Gastroesophageal sphincter (tissue), 4 donors: ENCODE results near the gene ACKR3. TPM values are rescaled to one million over a fixed set of nuclear protein-coding genes. Genes with fewer than 3 reads are reported as not detected.

ENCODE experiments used
- ATAC-seq: fragments of 150-250 bp; one replicate; pipeline ENCODE4 v1.9.1; 2016; ENCODE audit warnings: mild to moderate bottlenecking, moderate library complexity
- H3K27ac ChIP-seq, 4 donors: fragments of 200-600 bp; sonication (generic) in 3 of 4; 1 replicate in 3 of 4; 2 replicates in 1 of 4; pipeline ENCODE4 v1.5.1; 2016 to 2019
- H3K27me3 ChIP-seq: fragments of 200-600 bp; sonication (generic); one replicate; pipeline ENCODE4 v1.5.1; 2019
- H3K36me3 ChIP-seq, 2 donors: fragments of 200-600 bp; sonication (generic); one replicate each; pipeline ENCODE4 v1.5.1; 2019; ENCODE audit warnings: control low read depth in 1 of 2
- H3K4me1 ChIP-seq, 3 donors: fragments of 200-600 bp; sonication (generic); 1 replicate in 2 of 3; 2 replicates in 1 of 3; pipeline ENCODE4 v1.5.1; 2016 to 2019; ENCODE audit warnings: control low read depth in 2 of 3
- H3K4me3 ChIP-seq, 2 donors: fragments of 200-600 bp; sonication (generic); one replicate each; pipeline ENCODE4 v1.5.1; 2019; ENCODE audit warnings: mild to moderate bottlenecking in 1 of 2, moderate library complexity in 1 of 2
- H3K9me3 ChIP-seq, 3 donors: fragments of 200-600 bp; sonication (generic); one replicate each; pipeline ENCODE4 v1.5.1; 2017 to 2019; ENCODE audit warnings: control low read depth in 2 of 3
- CTCF ChIP-seq, 4 experiments: fragments of 200-600 bp in 2 of 4; fragments of 450-650 bp in 2 of 4; sonication (generic) in 1 of 4; IDR thresholded peaks; one replicate each; pipeline ENCODE4 v1.5.1; 2017 to 2019; ENCODE audit warnings: antibody characterized with exemption in 4 of 4, mild to moderate bottlenecking in 2 of 4, moderate library complexity in 2 of 4
- EP300 ChIP-seq: sonication (generic); formaldehyde crosslinking; IDR thresholded peaks from one replicate; pipeline ENCODE4 v1.6.1; 2017; ENCODE audit warnings: antibody characterized with exemption, mild to moderate bottlenecking
- POLR2A ChIP-seq, 2 donors: fragments of 450-650 bp; IDR thresholded peaks; one replicate each; pipeline ENCODE4 v1.6.1; 2017; ENCODE audit warnings: antibody characterized with exemption in 2 of 2, mild to moderate bottlenecking in 2 of 2, moderate library complexity in 1 of 2
- POLR2AphosphoS5 ChIP-seq: sonication (generic); formaldehyde crosslinking; IDR thresholded peaks from one replicate; pipeline ENCODE4 v1.6.1; 2017; ENCODE audit warnings: antibody characterized with exemption
- WGBS, 2 donors: methylation state at CpG; one replicate each; pipeline ENCODE4 v1.1.5; 2018; ENCODE audit warnings: low coverage in 1 of 2; 5-methylcytosine and 5-hydroxymethylcytosine counted together
- total RNA-seq, 4 donors: library from RNA; depleted of rRNA; stranded (reverse); fragments of >200 nt; gene quantifications; one replicate each; pipeline ENCODE4 v1.1.0, GENCODE V29; 2016

The ACKR3 gene
- total RNA-seq, 4 donors from 2014 or later: 21.0 to 68.5 (median 42.5) TPM

GRCh38 chr2:236577481-236578410 is 8.1 kb downstream of the ACKR3 start:
- H3K9me3 ChIP-seq: no peaks in the 10 kb centered on the region
- ATAC-seq: no peak
- no peak overlapping the region for H3K4me3 ChIP-seq
- H3K4me1 ChIP-seq: peaks cover 0 to 79% (median 4%) of the 10 kb centered on the region in 3 donors
- TF ChIP-seq EP300: no peak
- TF ChIP-seq CTCF (IDR thresholded peaks at IDR 0.05): no peak
- no peak for TF ChIP-seq POLR2A (IDR thresholded peaks at IDR 0.05)
- no peak for TF ChIP-seq POLR2AphosphoS5
- H3K36me3 ChIP-seq: peaks cover 0 to 30% of the 10 kb centered on the region in 2 donors
- WGBS, 2 donors: 81 to 89% methylated on average over 12 of the region's 22 CpGs
- no peaks in the 10 kb centered on the region for H3K27me3 ChIP-seq
- peak overlapping the region in 3 of 4 donors; percentile 60 to 90 (median 63) for H3K27ac ChIP-seq

GRCh38 chr2:236578411-236578846 is 8.8 kb downstream of the ACKR3 start:
- Histone ChIP-seq H3K27me3 (no peaks in the 10 kb centered on the region), H3K36me3 (peaks cover 0 to 37% of the 10 kb centered on the region in 2 donors), H3K9me3 (no peaks in the 10 kb centered on the region), H3K27ac (peak overlapping the region in 3 of 4 donors; percentile 60 to 90 (median 63)), H3K4me1 (peaks cover 0 to 73% (median 4%) of the 10 kb centered on the region in 3 donors), H3K4me3 (no peak overlapping the region)
- no peak for ATAC-seq
- WGBS, 2 donors: no CpG with 5 or more reads among the region's 15 CpGs
- TF ChIP-seq CTCF (IDR thresholded peaks at IDR 0.05) (no peak), EP300 (no peak), POLR2AphosphoS5 (no peak), POLR2A (IDR thresholded peaks at IDR 0.05) (no peak)

GRCh38 chr2:236579048-236579745 is 9.6 kb downstream of the ACKR3 start:
- WGBS, 2 donors: 76 to 100% methylated on average over 1 to 4 of the region's 9 CpGs
- Histone ChIP-seq H3K36me3 (peaks cover 0 to 43% of the 10 kb centered on the region in 2 donors), H3K27ac (peak overlapping the region in 3 of 4 donors; percentile 60 to 90 (median 63)), H3K4me1 (peaks cover 0 to 66% (median 4%) of the 10 kb centered on the region in 3 donors), H3K9me3 (no peaks in the 10 kb centered on the region), H3K27me3 (no peaks in the 10 kb centered on the region), H3K4me3 (no peak overlapping the region)
- no peak for TF ChIP-seq POLR2A (IDR thresholded peaks at IDR 0.05)
- no peak for TF ChIP-seq POLR2AphosphoS5
- TF ChIP-seq CTCF (IDR thresholded peaks at IDR 0.05): no peak
- TF ChIP-seq EP300: no peak
- ATAC-seq: no peak

GRCh38 chr2:236579746-236580315 is 10.2 kb downstream of the ACKR3 start:
- peak; percentile 14 for ATAC-seq
- H3K4me3 ChIP-seq: no peak overlapping the region

More at GRCh38 chr2:236579746-236580315, 10.2 kb downstream of the ACKR3 start:
- no peaks in the 10 kb centered on the region for H3K9me3 ChIP-seq
- peaks cover 0 to 43% of the 10 kb centered on the region in 2 donors for H3K36me3 ChIP-seq
- WGBS, 2 donors: 40 to 47% methylated on average over 1 to 9 of the region's 9 CpGs
- peak overlapping the region in 3 of 4 donors; percentile 60 to 90 (median 63) for H3K27ac ChIP-seq
- no peak for TF ChIP-seq POLR2A (IDR thresholded peaks at IDR 0.05)
- TF ChIP-seq POLR2AphosphoS5: peak; percentile 32
- peaks cover 0 to 60% (median 4%) of the 10 kb centered on the region in 3 donors for H3K4me1 ChIP-seq
- H3K27me3 ChIP-seq: no peaks in the 10 kb centered on the region
